ENCODE results near the gene EGF.

GRCh38 chr4:110004556-110004955 is 91.9 kb downstream of the EGF start:
- TF ChIP-seq POLR2A (IDR thresholded peaks at IDR 0.05) (no peak), CTCF (IDR thresholded peaks at IDR 0.05) (no peak)

Data from testis (tissue), 2 donors.